HG03095 (cell line): ENCODE data around the gene PARL.

ENCODE experiments used
- ATAC-seq: cut with Tn5 transposase; IDR thresholded peaks from one replicate; pipeline ENCODE4 v1.9.1; 2021; ENCODE audit warnings: moderate library complexity; ENCODE audit not compliant: unreplicated experiment

Gene PARL

DNA sequence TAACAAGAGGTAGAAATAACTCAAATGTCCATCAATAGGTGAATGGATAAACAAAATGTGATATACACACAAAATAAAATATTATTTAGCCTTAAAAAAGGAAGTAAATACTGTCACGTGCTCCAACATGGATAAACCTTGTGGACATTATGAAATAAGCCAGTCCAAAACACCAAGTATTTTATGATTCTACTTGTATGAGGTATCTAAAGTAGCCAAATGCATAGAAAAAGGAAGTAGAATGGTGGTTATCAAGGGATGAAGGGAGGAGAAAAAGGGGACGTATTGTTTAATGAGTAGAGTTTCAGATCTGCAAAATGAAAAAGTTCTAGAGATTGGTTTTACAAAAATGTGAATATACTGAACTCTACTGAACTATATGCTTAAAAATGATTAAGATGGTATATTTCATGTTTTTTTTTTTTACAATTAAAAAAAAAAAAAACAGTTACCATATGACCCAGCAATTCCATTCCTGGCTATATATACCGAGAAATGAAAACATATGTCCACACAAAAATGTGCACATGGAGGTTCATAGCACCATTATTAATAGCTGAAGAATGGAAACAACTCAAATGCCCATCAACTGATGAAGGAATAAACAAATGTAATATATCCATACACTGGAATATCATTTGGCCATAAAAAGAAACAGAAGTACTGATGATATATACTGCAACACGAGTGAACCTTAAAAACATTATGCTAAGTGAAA lies 30.2 kb downstream of the PARL start:
- no peak for ATAC-seq

DNA sequence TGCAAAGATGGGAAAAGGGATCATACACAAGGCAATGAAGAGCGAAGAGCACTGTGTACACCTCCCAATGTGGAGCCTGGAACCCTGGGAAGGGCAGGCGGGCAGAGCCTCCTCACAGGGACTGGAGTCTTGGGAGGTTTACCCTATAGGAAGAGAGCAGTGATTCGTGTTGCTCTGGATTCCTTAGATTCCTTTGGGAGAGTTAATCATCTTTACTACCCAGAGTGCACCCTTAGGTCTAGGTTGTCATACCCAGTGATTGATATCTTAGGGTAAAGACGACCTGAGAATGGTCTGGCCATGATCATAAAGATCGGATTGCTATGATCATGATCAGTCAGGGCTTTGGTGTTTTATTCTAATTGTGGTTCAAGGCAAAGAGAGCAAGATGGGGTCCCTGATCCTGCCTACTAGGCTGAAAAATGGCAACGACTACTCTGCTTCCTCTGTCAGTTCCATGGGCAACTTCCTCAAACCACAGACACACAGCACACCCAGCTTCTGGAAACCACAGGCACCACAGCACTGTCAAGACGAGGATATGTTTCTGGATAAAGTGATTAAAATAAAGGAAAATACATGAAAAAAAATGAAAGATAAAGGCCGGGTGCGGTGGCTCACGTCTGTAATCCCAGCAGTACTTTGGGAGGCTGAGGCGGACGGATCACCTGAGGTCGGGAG lies 38.9 kb downstream of the PARL start:
- ATAC-seq: no peak

GRCh38 chr3:183845090-183845489 lies 39.6 kb downstream of the PARL start:
- ATAC-seq: no peak

DNA sequence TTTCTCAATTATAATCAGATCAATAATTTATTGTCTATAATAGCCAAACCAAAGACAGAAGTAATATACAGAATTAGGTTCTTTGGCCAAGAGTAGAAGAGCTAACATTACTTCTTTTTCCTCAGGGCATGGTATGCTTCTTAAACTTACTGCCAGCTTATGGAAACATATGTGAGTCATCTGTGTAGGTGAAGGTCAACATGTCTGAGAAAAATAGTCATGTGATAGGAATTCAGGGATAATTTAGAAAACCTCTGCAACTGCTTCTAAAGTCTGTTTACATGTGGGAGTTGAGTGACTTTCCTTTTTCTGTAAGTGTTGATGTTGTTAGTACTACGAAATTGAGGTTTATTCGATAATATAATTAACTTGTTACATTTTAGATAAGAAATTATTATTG lies 40.1 kb downstream of the PARL start:
- ATAC-seq: no peak

DNA sequence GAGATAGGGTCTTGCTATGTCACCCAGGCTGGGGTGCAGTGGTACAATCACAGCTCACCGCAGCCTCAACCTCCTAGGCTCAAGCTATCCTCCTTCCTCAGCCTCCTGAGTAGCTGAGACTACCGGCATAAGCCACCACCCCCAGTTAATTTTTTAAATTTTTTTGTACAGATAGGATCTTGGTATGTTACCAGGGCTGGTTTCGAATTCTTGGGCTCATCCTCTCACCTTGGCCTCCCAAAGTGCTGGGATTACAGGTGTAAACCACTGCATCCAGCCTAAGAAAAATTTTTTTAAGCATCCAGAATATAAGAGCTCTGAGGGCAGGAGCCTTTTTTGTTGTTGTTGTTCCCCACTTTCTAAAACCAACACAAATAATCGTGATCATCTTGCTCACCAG lies 44.9 kb downstream of the PARL start:
- no peak for ATAC-seq

- ATAC-seq: no peak
These were observed 46.8 kb downstream of the PARL start for GRCh38 chr3:183837894-183838293.

GRCh38 chr3:183837390-183837789 lies 47.3 kb downstream of the PARL start:
- ATAC-seq: no peak

DNA sequence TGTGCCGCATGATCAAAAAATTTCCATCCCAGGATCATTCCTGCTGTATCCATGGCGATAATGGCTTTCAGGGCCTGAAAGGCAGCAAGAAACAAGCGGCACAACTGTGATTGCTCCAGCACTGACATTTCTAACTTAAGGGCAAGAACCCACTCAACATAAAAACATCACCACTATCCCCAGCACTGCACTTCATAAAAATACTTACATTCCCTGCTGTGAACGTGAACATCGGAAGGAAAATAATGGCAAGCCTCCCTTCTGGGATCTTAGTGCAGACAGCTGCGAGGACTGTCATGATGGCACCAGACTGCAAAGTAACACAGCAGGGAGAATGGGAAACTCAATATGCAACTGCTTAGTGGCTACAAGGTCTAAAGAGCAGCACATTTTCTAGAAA lies 51.2 kb downstream of the PARL start:
- ATAC-seq: no peak

- no peak for ATAC-seq
These were observed 54.5 kb downstream of the PARL start for GRCh38 chr3:183830187-183830586.

DNA sequence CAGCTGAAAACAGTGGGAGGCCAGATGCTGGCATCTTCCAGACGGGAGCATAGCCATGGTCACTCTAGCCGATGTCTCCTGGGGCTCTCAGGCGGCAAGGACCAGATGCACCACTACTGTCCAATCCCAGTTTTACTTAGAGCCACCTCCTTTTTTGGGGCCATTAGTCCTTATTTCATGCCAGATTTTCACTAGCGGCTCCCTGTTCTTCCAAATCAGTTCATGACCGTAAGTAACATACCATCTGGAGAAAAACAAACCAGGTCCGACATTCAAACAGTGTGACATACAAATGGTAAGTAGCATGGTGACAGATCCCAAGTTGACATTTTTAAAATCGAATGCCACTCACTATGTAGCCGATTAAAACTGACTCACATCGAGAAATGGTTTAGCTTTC lies 55.2 kb downstream of the PARL start:
- ATAC-seq: no peak

- no peak for ATAC-seq
These were observed 56.2 kb downstream of the PARL start for GRCh38 chr3:183828538-183828870.

GRCh38 chr3:183827809-183828537 lies 56.7 kb downstream of the PARL start:
- no peak for ATAC-seq

GRCh38 chr3:183826448-183827250 lies 58.0 kb downstream of the PARL start:
- ATAC-seq: no peak

GRCh38 chr3:183825456-183826161 lies 59.1 kb downstream of the PARL start, which contains the start of gene MAP6D1:
MAP6D1 (minus strand) TSS chr3:183825577; CDS start chr3:183825547, 30 bp downstream.
- no peak for ATAC-seq

- ATAC-seq: no peak
These were observed 59.8 kb downstream of the PARL start for GRCh38 chr3:183824761-183825455.

DNA sequence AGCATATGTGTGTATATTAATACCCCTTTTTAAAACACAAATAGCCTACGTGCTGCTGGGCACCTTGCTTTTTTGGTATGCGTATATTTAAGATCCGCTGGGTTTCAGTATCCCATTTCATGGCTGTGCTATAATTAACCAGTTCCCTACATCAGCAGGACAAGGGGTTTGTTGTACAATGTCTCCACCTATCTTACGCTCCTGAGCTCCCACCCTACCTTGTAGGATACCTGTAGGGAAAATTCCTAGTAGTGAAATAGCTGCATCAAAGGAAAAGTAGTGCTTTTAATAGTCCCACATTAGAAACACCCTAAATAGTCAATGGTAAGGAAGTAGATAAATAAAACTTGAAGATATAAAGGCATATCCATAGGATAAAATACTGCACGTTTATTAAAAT lies 60.7 kb downstream of the PARL start:
- no peak for ATAC-seq

DNA sequence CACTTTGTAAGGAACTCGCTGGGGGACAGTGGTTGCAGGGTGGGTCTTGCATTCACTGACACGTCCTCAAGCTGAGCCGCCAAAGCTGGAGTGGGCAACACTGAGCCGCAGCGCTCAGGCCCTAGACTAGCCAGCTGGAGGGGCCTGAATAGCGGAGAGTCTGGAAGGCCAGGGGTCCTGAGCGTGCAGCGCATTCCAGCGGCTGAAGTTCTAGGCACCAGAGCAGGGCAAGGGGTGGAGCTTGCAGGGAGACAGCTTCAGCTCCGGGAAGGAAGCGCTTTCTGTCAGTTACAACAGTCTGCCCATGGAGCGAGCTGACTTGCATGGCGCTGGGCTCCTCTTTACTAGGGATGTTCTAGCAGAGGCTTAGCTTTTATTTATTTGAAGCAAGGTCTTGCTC lies 62.0 kb downstream of the PARL start:
- ATAC-seq: no peak

DNA sequence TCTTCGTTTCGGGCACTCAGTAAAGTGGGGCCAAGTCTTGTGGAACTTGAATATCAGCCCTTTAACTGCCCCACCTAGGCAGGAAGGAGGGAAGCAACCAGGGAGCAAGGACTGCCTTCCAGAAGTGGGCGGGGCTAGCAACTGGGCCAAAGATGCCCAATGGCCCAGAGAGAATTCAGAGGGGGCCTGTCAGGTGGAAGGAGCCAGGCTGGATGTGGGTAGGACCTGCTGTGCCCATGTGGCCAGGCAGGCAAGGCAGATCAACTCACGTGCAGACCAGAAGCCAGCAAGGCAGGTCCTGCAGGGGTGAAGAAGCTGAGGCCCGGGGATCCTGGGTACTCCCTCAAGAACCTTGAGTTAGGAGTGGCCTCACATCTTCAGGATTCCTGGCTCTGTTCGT lies 64.8 kb downstream of the PARL start:
- no peak for ATAC-seq

DNA sequence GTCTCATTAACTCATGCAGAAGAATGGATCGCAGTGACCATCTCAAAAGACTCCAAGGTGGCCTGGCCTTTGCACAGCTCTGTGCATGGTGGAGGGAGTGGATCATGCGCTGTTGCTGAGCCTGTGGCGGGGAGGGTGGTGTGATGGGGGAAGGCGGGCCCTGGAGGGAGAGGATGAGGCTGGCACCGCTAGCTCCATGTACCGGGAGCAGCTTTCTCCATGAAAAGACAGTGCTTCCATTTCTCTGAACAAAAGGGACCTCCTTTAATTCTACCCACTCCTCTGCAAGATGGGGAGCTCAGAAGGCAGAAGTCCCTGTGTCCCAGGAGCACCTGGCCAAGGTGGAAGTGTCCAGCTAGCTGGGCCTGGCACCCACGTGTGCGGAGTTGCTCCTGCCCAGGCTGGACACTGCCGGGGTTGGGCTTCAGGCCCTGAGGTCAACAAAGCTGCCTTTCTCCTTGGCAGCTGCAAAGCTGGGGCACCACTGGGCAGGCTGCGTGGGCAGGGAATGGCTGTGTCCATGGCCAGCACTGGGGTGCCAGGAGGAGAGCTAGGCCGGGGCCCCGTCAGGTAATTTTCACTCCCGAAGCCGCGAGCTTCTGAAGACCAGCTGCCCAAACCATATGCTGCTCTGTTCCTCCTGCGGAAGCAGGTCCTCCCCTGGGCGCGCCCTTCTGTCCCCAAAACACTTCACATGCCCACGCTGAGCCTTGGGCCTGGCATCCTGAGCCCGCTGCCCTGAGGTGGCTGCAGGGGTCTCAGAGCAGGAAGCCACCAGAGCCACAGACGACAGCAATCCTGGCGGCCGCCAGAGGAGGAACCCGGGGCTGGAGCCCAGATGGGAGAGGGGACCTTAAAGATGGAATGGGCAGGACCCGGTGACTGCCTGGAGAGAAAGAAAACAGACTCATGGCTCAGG lies 65.7 kb downstream of the PARL start:
- no peak for ATAC-seq
